Endothelial cell of umbilical vein (primary cell): ENCODE measurements around the gene INPP5A. TPM values are rescaled to one million over a fixed set of nuclear protein-coding genes. Genes with fewer than 3 reads are reported as not detected.

Experiments
- BruUV-seq: library from RNA; stranded (reverse); fragments of 400-500 nt; replicated peaks from 2 replicates; lab custom pipeline; 2021; lab: Mats Ljungman, UMichigan
- CTCF ChIA-PET: fragments of 300-600, 350-600 bp; sonication (Branson Sonifier 250); formaldehyde crosslinking; loops from one replicate; lab custom pipeline; 2021; ENCODE audit warnings: antibody characterized with exemption, inconsistent platforms; lab: Charles Lee
- POLR2A ChIA-PET: fragments of 300-600, 350-600 bp; sonication (Branson Sonifier 250); formaldehyde crosslinking; loops from one replicate; lab custom pipeline; 2021; ENCODE audit warnings: antibody characterized with exemption, inconsistent platforms; lab: Charles Lee
- DNase-seq: peaks from one replicate; pipeline ENCODE4 v3.0.0-alpha.2; 2011; ENCODE audit warnings: low read depth, low spot score
- FAIRE-seq: peaks from 2 replicates; lab custom pipeline; 2011; peaks lifted over from hg19 to GRCh38; lab: Jason Lieb, UNC
- H2AFZ ChIP-seq: 2 replicates; pipeline ENCODE4 v1.6.0; 2012; ENCODE audit warnings: low read depth, low read length, control low read depth, inconsistent platforms
- H3K27ac ChIP-seq: 2 replicates; pipeline ENCODE4 v1.5.1; 2011; ENCODE audit warnings: low read depth, mild to moderate bottlenecking, control low read depth, low read length, moderate library complexity; ENCODE audit not compliant: insufficient read depth
- H3K27me3 ChIP-seq, 2 experiments: 2 replicates each; pipeline versions ENCODE4 v1.6.0 to v1.6.1; 2011; ENCODE audit warnings: low read length in 2 of 2, mixed read lengths in 1 of 2; ENCODE audit not compliant: control insufficient read depth in 2 of 2, insufficient read depth in 2 of 2
- H3K36me3 ChIP-seq, 2 experiments: 2 replicates in 1 of 2; 3 replicates in 1 of 2; pipeline ENCODE4 v1.5.1; 2011; ENCODE audit warnings: low read length in 2 of 2, mild to moderate bottlenecking in 1 of 2, moderate library complexity in 1 of 2; ENCODE audit not compliant: control insufficient read depth in 2 of 2, insufficient read depth in 2 of 2; ENCODE audit errors: extremely low read depth in 1 of 2
- H3K4me1 ChIP-seq: 3 replicates; pipeline ENCODE4 v1.5.1; 2011; ENCODE audit warnings: mild to moderate bottlenecking, low read length; ENCODE audit not compliant: control insufficient read depth, insufficient read depth; ENCODE audit errors: extremely low read depth
- H3K4me2 ChIP-seq: 2 replicates; pipeline ENCODE4 v1.6.1; 2011; ENCODE audit warnings: low read length, control low read depth, mixed read lengths; ENCODE audit not compliant: insufficient read depth
- H3K4me3 ChIP-seq, 3 experiments: fragments of 200-600 bp in 1 of 3; sonication (generic), shearing (Covaris generic) in 1 of 3; replicated peaks in 1 of 3; 2 replicates each; pipeline ENCODE4 v1.5.1; 2011 to 2016; ENCODE audit warnings: control low read depth in 3 of 3, low read length in 3 of 3, mild to moderate bottlenecking in 2 of 3, inconsistent platforms in 1 of 3, low read depth in 1 of 3, moderate library complexity in 1 of 3; ENCODE audit not compliant: insufficient read depth in 1 of 3
- H3K79me2 ChIP-seq: 2 replicates; pipeline ENCODE4 v1.6.0; 2012; ENCODE audit warnings: low read length, inconsistent platforms; ENCODE audit not compliant: control insufficient read depth, insufficient read depth
- H3K9ac ChIP-seq: replicated peaks from 2 replicates; pipeline ENCODE3; 2011; ENCODE audit warnings: low read length, control low read depth; ENCODE audit not compliant: insufficient read depth; ENCODE audit errors: extremely low read depth
- H3K9me1 ChIP-seq: replicated peaks from 3 replicates; pipeline ENCODE4 v1.6.0; 2011; ENCODE audit warnings: mild to moderate bottlenecking, low read length; ENCODE audit not compliant: control insufficient read depth, insufficient read depth; ENCODE audit errors: extremely low read depth
- H3K9me3 ChIP-seq: replicated peaks from 2 replicates; pipeline ENCODE4 v1.5.1; 2012; ENCODE audit warnings: low read length, inconsistent platforms; ENCODE audit not compliant: control insufficient read depth, insufficient read depth
- H4K20me1 ChIP-seq: replicated peaks from 2 replicates; pipeline ENCODE3; 2011; ENCODE audit warnings: mild to moderate bottlenecking, low read length; ENCODE audit not compliant: control insufficient read depth, insufficient read depth; ENCODE audit errors: extremely low read depth
- EZH2 ChIP-seq: IDR thresholded peaks from 2 replicates; pipeline ENCODE4 v1.6.1; 2012; ENCODE audit warnings: borderline replicate concordance, low read depth, mild to moderate bottlenecking, moderate library complexity, low read length, inconsistent platforms; ENCODE audit not compliant: severe bottlenecking
- FOS ChIP-seq: IDR thresholded peaks from 2 replicates; pipeline ENCODE4 v1.6.1; 2011; ENCODE audit warnings: mild to moderate bottlenecking, low read length, moderate library complexity, borderline replicate concordance; ENCODE audit not compliant: insufficient read depth
- GATA2 ChIP-seq: IDR thresholded peaks from 2 replicates; pipeline ENCODE4 v1.7.0; 2011; ENCODE audit warnings: low read depth, mild to moderate bottlenecking, moderate library complexity, mixed read lengths, low read length; ENCODE audit not compliant: insufficient read length, insufficient read depth
- JUN ChIP-seq: IDR thresholded peaks from 2 replicates; pipeline ENCODE4 v1.6.1; 2011; ENCODE audit warnings: borderline replicate concordance, low read depth; ENCODE audit not compliant: insufficient read length, insufficient read depth
- MYC ChIP-seq: IDR thresholded peaks from one replicate; pipeline ENCODE4 v1.6.1; 2011; ENCODE audit warnings: mild to moderate bottlenecking, low read depth, low read length
- POLR2A ChIP-seq: IDR thresholded peaks from 2 replicates; pipeline ENCODE4 v1.6.1; 2012; ENCODE audit warnings: low read depth, mild to moderate bottlenecking, control low read depth, low read length
- POLR2AphosphoS5 ChIP-seq: IDR thresholded peaks from 2 replicates; pipeline ENCODE4 v1.6.1; 2012; ENCODE audit warnings: low read depth, mild to moderate bottlenecking, control low read depth, low read length, moderate library complexity; ENCODE audit not compliant: insufficient read depth
- dilution Hi-C: fragments of 300-500 bp; cut with MboI; formaldehyde crosslinking; loops from one replicate; pipeline ENCODE4 v1.15.0; 2019; ENCODE audit warnings: low sequenced_read_pairs; ENCODE audit not compliant: extremely low pct_ligation_motif_present
- intact Hi-C: fragments of 100-400 bp; cut with micrococcal nuclease; formaldehyde crosslinking; loops from one replicate; pipeline ENCODE4 v1.10.0; 2022
- polyA plus RNA-seq, 4 experiments: library from polyadenylated mRNA; depleted of rRNA in 3 of 4; stranded (reverse) in 3 of 4; unstranded in 1 of 4; fragments of >200 nt; gene quantifications; 2 replicates each; pipeline versions ENCODE4 v1.2.1 to v1.2.3, GENCODE V29; 2011 to 2012; ENCODE audit warnings: missing spikeins in 1 of 4
- total RNA-seq: library from RNA; stranded (reverse); gene quantifications from 2 replicates; pipeline ENCODE4 v1.2.3, GENCODE V29; 2021
- TF ChIP-seq, protein P1 (sequence below): IDR thresholded peaks from 2 replicates; pipeline ENCODE4 v1.6.1; 2011; ENCODE audit not compliant: insufficient read depth, insufficient read length
- TF ChIP-seq, protein P2 (sequence below), 2 donors: IDR thresholded peaks; 1 replicate in 1 of 2; 2 replicates in 1 of 2; pipeline ENCODE4 v1.5.1; 2011; ENCODE audit warnings: low read length in 2 of 2, mild to moderate bottlenecking in 2 of 2, moderate library complexity in 2 of 2, control low read depth in 1 of 2, inconsistent platforms in 1 of 2, low read depth in 1 of 2; ENCODE audit not compliant: insufficient read depth in 1 of 2; ENCODE audit errors: extremely low read depth in 1 of 2

Gene INPP5A
- total and polyA plus RNA-seq, 2 donors (not counting 3 experiments of a cell fraction or from before 2014, with no cell fraction given) = 22.9 to 33.2 TPM

DNA sequence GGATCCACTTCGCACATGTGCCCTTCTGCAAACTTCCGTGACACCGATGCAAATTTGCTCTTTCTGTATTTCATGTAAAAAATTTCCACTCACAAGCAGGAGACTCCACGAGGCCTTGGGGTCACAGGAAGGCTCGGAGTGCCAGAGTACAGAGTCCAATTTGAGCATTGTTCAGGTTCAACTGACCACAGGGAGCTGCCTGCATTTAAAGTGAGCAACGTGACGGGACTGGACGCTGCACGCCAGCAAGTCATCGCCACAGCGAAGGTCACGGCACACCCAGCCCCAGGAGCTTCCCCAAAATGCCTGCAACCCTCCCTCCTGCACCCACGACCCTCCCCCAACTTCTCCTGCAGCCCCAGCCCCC, 289.8 kb downstream of the INPP5A start:
- intact Hi-C loops (no loop called here), dilution Hi-C loops (no loop called here)
- no peaks in the 10 kb centered on the region for H3K4me1 ChIP-seq
- H3K79me2 ChIP-seq = no peaks in the 10 kb centered on the region
- no peak overlapping the region for H3K4me2 ChIP-seq
- FAIRE-seq (no peak), DNase-seq (no peak)
- BruUV-seq = no TSS peak
- no peaks in the 10 kb centered on the region for H3K9me1 ChIP-seq
- H3K27ac ChIP-seq = no peak overlapping the region
- no peaks in the 10 kb centered on the region for H3K27me3 ChIP-seq
- POLR2A ChIA-PET = no interaction called here
- H3K4me3 ChIP-seq = no peak overlapping the region
- H4K20me1 ChIP-seq = no peaks in the 10 kb centered on the region
- TF ChIP-seq, protein P1, sequence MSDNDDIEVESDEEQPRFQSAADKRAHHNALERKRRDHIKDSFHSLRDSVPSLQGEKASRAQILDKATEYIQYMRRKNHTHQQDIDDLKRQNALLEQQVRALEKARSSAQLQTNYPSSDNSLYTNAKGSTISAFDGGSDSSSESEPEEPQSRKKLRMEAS = no peak
- TF ChIP-seq MYC = no peak
- CTCF ChIA-PET = no interaction called here
- no peaks in the 10 kb centered on the region for H3K36me3 ChIP-seq
- no peak overlapping the region for H2AFZ ChIP-seq
- no peak overlapping the region for H3K9ac ChIP-seq
- H3K9me3 ChIP-seq = peaks cover 2% of the 10 kb centered on the region

DNA sequence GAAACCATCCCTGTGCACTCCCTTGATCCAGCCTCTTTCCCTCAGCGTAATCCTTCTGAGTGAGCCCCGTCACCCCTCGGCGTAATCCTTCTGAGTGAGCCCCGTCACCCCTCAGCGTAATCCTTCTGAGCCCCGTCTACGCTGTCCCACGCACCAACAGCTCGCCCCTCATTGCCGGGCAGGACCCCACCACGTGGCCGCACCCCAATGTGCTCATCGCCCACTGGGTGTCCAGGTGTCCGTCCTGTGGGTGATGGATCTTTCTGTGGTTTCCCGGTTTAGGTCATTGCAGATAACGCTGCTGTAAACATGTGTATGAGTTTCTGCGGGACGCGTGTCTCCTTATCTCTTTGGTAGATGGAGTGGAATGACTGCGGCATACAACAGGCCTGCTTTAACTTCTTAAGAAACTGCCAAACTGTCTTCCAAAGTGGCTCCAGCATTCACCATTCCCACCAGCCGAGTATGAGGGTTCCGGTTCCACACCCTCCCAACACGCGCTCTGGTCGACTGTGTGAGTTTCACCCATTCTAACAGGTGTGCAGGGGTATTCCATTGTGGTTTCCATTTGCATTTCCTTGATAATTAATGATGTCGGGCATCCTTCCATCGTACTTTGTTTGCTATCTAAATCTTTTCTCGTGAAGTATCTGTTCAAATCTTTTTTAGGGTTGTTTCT, 290.4 kb downstream of the INPP5A start:
- CTCF ChIA-PET = no interaction called here
- FAIRE-seq = no peak

More for the DNA sequence above, 290.4 kb downstream of the INPP5A start:
- H3K4me1 ChIP-seq = no peaks in the 10 kb centered on the region
- H3K4me2 ChIP-seq = no peak overlapping the region
- POLR2A ChIA-PET = no interaction called here
- BruUV-seq = no TSS peak
- dilution Hi-C loops = no loop called here
- H3K9ac ChIP-seq = no peak overlapping the region
- H3K36me3 ChIP-seq = no peaks in the 10 kb centered on the region
- TF ChIP-seq POLR2AphosphoS5 = no peak
- TF ChIP-seq POLR2A = no peak
- no peak for TF ChIP-seq FOS
- TF ChIP-seq, protein P1 = no peak
- TF ChIP-seq, protein P2, sequence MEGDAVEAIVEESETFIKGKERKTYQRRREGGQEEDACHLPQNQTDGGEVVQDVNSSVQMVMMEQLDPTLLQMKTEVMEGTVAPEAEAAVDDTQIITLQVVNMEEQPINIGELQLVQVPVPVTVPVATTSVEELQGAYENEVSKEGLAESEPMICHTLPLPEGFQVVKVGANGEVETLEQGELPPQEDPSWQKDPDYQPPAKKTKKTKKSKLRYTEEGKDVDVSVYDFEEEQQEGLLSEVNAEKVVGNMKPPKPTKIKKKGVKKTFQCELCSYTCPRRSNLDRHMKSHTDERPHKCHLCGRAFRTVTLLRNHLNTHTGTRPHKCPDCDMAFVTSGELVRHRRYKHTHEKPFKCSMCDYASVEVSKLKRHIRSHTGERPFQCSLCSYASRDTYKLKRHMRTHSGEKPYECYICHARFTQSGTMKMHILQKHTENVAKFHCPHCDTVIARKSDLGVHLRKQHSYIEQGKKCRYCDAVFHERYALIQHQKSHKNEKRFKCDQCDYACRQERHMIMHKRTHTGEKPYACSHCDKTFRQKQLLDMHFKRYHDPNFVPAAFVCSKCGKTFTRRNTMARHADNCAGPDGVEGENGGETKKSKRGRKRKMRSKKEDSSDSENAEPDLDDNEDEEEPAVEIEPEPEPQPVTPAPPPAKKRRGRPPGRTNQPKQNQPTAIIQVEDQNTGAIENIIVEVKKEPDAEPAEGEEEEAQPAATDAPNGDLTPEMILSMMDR (IDR thresholded peaks at IDR 0.05; ENCODE audit: extremely low read depth in 1 of 2, insufficient read depth in 1 of 2, low read depth in 1 of 2, low read length in 2 of 2) = no peak
- TF ChIP-seq EZH2 = no peak
- TF ChIP-seq MYC = no peak
- TF ChIP-seq GATA2 = no peak
- no peak for TF ChIP-seq JUN
- H3K9me3 ChIP-seq = peaks cover 2% of the 10 kb centered on the region
- H3K27me3 ChIP-seq = no peaks in the 10 kb centered on the region
- no peaks in the 10 kb centered on the region for H3K79me2 ChIP-seq
- H3K27ac ChIP-seq = no peak overlapping the region
- intact Hi-C loops = no loop called here
- no peak overlapping the region for H3K4me3 ChIP-seq
- no peaks in the 10 kb centered on the region for H4K20me1 ChIP-seq
- no peaks in the 10 kb centered on the region for H3K9me1 ChIP-seq
- no peak overlapping the region for H2AFZ ChIP-seq
- DNase-seq = no peak
